GM21390 (cell line): ENCODE data around the gene PRKCZ.

Source experiments
- ATAC-seq: cut with Tn5 transposase; IDR thresholded peaks from one replicate; pipeline ENCODE4 v1.9.1; 2021; ENCODE audit not compliant: unreplicated experiment

Gene PRKCZ

GRCh38 chr1:2060072-2060471 is 9.9 kb downstream of the PRKCZ start:
- no peak for ATAC-seq

DNA sequence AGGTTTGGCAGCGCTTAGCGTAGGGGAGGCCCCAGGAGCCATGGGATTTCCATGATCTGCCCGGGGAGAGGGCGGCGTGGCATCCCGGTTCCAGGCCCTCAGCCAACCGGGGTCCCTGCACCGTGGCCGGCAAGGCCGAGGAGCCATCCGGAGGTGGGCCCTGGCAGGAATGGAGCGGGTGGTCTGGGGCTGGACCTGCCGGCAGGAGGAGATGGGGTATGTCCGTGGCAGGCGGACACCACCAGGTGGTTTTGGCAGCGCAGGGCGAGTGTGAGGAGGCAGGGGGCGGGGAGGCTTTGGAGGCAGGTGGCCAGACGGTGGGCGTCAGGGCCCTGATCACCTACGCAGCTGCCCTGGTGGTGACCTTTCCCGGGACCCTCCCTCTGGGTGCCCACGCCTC is 10.3 kb downstream of the PRKCZ start:
- ATAC-seq = no peak

DNA sequence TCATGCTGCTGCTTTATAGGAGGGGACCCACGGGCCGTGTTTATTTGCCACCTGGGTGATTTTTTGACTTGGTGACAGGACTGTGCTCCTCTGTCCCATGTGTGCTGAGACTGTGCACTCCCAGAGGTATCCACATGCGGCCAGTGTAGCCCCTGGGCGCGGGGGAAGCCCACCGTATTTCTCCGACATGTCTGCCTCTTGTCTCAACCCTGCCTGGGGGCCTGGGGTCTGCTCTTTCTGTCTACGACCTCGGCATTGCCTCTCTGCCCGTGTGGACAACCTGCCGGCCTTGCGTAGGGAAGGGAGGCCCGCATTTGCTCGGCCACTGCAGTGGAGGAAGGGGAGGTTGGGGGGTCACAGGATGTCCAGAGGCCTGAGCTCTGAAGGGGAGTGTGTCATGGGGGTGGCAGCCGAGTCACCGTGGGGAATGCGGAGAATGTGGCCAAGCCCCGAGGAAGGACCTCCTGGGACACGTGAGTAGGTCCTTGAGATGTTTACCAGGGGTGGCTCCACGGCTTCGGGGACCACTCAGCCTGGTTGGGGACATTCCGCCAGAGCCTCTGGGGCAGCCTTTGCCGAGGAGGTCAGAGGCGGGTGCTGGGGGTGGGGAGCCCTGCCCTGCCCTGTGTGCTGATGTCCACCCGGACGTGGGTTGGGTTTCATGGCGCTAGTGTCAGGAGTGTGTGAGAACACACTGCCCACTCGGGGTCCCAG is 11.0 kb downstream of the PRKCZ start:
- no peak for ATAC-seq

GRCh38 chr1:2065699-2066098 is 15.5 kb downstream of the PRKCZ start:
- ATAC-seq = no peak

- ATAC-seq = no peak
Observed at GRCh38 chr1:2067393-2067792, 17.2 kb downstream of the PRKCZ start.

DNA sequence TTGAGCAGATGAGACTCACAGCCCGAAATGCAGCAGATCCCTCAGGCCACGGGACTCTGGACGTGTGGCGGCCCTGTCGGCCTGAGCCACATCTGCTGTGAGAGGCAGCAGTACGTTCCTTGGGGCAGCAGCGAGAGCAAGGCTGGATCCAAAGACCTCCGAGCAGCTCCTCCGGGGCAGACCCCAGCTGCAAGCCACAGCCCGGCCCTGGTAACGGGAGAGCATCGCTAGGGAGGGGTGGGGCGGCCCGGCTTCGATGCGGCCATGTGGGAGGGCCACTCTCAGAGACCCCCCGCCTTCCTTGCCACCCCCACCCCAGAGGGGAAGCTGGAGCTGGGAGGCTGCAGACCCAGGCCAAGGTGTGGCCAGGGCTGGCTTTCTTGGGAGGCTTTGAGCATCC is 17.8 kb downstream of the PRKCZ start:
- no peak for ATAC-seq

DNA sequence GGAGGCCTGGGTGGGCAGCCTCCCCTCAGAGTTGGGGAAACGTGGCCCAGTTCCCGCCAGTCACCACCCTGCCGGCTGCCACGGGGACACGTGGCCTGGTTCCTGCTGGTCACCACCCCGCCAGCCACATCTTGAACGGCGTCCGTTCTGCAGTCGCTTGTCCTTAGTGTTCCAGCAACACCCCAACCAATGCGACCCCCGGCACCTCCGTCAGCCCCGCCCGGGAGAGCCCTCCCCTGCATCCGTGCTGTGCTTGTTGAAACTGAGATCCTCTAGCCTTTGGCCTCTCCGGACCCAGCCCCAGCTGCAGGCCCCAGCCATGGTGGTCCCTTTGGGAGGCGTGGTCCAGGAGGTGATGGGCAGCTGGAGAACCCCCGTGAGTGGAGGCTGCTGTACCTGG is 18.7 kb downstream of the PRKCZ start:
- no peak for ATAC-seq

- ATAC-seq = no peak
Observed at GRCh38 chr1:2070016-2070415, 19.8 kb downstream of the PRKCZ start.

- no peak for ATAC-seq
Observed at GRCh38 chr1:2070800-2071530, 20.8 kb downstream of the PRKCZ start.

- no peak for ATAC-seq
Observed at GRCh38 chr1:2072109-2072806, 22.0 kb downstream of the PRKCZ start.

- ATAC-seq = no peak
Observed at GRCh38 chr1:2072891-2073290, 22.7 kb downstream of the PRKCZ start.

- no peak for ATAC-seq
Observed at GRCh38 chr1:2073382-2074230, 23.4 kb downstream of the PRKCZ start.

DNA sequence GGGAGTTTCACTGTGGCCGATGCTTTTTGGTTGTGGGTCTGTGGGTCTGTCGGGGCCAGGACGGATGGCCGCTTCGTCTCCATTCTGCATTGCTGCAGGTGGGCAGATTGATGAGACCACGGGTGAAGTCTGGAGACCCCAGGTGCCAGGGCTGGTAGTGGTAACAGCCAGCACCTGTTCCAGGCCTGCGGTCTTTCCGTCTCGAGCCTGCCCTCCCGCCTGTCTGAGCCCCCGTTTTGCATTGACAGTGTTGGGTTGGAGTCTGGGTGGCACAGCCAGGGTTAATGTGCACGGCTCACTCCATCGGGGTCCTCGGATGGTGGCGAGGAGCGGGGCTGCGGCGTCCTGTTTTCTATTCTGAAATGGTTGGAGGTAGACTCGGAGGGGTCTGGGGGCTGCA is 24.2 kb downstream of the PRKCZ start:
- no peak for ATAC-seq

DNA sequence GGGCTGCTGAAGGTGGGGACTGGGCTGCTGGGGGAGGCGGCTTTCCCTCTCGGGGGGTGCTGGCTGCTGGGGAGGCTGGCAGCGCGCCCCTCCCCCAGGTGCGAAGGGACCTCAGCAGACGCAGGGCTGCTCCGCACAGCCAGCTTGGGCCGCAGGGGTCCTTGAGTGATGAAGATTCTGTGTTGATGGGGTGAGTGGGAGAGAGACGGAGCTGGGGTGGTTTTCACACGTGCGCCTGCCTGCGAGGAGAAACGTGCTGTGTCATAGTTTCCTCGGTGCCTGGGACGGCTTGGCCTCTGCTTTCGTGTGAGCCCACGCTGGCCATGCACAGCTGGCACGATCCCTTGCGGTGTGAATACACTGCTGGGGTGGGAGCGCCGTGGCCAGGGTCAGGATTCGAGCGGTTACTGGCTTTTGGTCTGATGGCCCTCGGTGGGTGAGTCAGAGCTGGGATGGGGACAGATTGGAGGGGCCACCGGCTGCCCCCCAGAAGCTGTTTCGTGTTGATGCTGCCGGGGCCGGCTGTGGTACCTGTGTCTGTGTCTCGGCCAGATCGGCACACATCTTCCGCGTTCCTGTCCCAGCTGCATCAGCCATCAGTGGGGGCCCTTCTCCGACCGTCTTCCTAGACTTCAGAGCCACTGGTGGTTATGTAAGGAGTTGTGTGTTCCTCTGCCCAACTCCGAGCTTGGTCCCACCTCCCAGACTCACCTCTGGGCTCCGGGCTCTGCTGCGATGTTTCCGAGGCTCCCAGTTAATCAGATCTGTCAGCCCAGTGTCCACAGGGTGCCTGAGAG is 24.9 kb downstream of the PRKCZ start:
- no peak for ATAC-seq

DNA sequence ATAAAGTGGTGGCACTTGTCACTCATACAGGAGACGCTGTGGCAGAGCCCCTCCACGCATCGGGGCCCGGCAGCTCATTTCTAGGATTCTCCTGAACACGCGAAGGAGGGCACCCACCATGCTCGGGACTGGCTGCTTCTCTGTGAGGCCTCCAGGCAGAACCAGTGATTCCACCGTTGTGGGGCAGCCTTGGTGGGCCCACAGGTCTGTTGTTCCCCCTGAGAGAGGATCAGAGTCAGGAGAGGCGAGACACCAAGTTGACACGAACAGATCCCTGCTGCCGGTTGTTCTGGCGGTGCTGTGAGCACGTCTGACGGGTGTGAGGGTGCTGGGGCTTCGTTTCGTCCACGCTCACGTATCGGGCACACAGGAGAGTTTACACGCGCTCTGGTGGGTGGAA is 26.6 kb downstream of the PRKCZ start:
- ATAC-seq = no peak

- ATAC-seq = no peak
Observed at GRCh38 chr1:2078170-2078569, 28.0 kb downstream of the PRKCZ start.

GRCh38 chr1:2079396-2080085 is 29.3 kb downstream of the PRKCZ start:
- no peak for ATAC-seq

DNA sequence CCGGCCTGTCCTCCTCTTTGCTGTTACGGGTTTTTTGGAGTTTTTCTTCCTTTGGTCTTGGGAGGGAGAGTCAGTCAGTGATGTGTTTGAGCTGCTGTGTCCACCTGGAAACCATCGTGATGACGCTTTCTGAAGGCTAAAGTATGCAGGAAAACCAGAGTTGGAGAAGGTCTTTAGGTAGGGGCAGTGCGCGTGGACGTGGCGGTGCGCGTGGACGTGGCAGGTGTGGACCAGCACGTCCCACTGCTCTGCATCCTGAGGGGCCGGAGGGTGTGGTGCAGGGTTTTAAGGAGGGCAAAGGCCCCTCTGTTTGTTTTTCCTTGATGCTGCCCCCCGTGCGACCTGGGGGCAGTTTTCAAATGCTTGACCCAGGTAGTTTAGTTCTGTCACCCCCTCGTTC is 29.9 kb downstream of the PRKCZ start:
- no peak for ATAC-seq

DNA sequence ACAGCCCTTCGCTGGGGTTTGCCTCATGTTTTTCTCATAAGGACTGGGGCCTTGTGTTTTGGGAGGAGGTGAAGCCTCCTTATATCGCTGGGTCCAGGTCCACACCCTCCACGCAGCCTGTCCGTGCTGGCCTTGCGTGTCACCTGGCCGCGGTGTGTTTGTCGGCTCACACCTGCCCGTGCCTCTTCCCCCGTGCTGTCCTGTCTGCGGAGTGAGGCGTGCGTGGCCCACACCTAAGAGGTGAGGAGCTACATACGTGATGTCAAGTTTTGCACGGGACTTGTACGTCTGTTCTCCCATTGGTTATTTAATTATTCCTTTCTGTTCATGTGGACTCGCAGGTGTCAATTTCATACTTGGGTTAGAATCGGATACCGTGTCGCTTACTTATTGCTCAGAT is 30.7 kb downstream of the PRKCZ start:
- no peak for ATAC-seq
